B cell (primary cell): ENCODE results near the gene PRRC2A.

Experiments
- EZH2 ChIP-seq: IDR thresholded peaks from 2 replicates; pipeline ENCODE4 v1.6.1; 2012; ENCODE audit warnings: borderline replicate concordance, low read depth, mild to moderate bottlenecking, moderate library complexity, low read length; ENCODE audit not compliant: insufficient read depth, poor library complexity, severe bottlenecking
- TF ChIP-seq, protein P1 (sequence below): fragments of 200-600 bp; IDR thresholded peaks from one replicate; pipeline ENCODE4 v1.8.0; 2022; ENCODE audit warnings: antibody characterized with exemption, mild to moderate bottlenecking

GRCh38 chr6:31579546-31580437, 40.7 kb upstream of the PRRC2A start:
- no peak for TF ChIP-seq EZH2
- TF ChIP-seq, protein P1, sequence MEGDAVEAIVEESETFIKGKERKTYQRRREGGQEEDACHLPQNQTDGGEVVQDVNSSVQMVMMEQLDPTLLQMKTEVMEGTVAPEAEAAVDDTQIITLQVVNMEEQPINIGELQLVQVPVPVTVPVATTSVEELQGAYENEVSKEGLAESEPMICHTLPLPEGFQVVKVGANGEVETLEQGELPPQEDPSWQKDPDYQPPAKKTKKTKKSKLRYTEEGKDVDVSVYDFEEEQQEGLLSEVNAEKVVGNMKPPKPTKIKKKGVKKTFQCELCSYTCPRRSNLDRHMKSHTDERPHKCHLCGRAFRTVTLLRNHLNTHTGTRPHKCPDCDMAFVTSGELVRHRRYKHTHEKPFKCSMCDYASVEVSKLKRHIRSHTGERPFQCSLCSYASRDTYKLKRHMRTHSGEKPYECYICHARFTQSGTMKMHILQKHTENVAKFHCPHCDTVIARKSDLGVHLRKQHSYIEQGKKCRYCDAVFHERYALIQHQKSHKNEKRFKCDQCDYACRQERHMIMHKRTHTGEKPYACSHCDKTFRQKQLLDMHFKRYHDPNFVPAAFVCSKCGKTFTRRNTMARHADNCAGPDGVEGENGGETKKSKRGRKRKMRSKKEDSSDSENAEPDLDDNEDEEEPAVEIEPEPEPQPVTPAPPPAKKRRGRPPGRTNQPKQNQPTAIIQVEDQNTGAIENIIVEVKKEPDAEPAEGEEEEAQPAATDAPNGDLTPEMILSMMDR = no peak
